A673 (cell line): ENCODE measurements around the gene ENDOU. TPM values are rescaled to one million over a fixed set of nuclear protein-coding genes. Genes with fewer than 3 reads are reported as not detected.

Source experiments
- BruUV-seq: library from RNA; stranded (reverse); fragments of 400-500 nt; replicated peaks from 2 replicates; lab custom pipeline; 2021; lab: Mats Ljungman, UMichigan
- CTCF ChIA-PET: fragments of 300-600 bp; sonication (Branson Sonifier 250); formaldehyde crosslinking; loops from one replicate; lab custom pipeline; 2022; ENCODE audit warnings: antibody characterized with exemption; lab: Charles Lee
- POLR2A ChIA-PET: fragments of 300-600 bp; sonication (Branson Sonifier 250); formaldehyde crosslinking; loops from one replicate; lab custom pipeline; 2022; ENCODE audit warnings: antibody characterized with exemption; ENCODE audit not compliant: low non-redundant PET; lab: Charles Lee
- DNase-seq: peaks from one replicate; pipeline ENCODE4 v3.0.0-alpha.2; 2015; ENCODE audit warnings: low spot score
- H3K27ac ChIP-seq: fragments of 200-600 bp; sonication (generic); 2 replicates; pipeline ENCODE4 v1.5.1; 2016; ENCODE audit warnings: mixed run types, low read depth, mild to moderate bottlenecking, mixed read lengths, antibody characterized with exemption, low read length; ENCODE audit not compliant: poor library complexity, severe bottlenecking
- H3K27me3 ChIP-seq: fragments of 200-600 bp; sonication (generic); replicated peaks from 2 replicates; pipeline ENCODE4 v1.6.1; 2017; ENCODE audit warnings: mixed run types, low read depth, mild to moderate bottlenecking, mixed read lengths, antibody characterized with exemption, low read length; ENCODE audit not compliant: insufficient read depth, poor library complexity
- H3K36me3 ChIP-seq: fragments of 200-600 bp; sonication (generic); 2 replicates; pipeline ENCODE4 v1.6.1; 2016; ENCODE audit warnings: mixed run types, mild to moderate bottlenecking, mixed read lengths, antibody characterized with exemption, low read length; ENCODE audit not compliant: insufficient read depth, poor library complexity, severe bottlenecking
- H3K4me1 ChIP-seq: fragments of 200-600 bp; sonication (generic); 2 replicates; pipeline ENCODE4 v1.6.1; 2017; ENCODE audit warnings: mixed run types, mild to moderate bottlenecking, mixed read lengths, antibody characterized with exemption, low read length; ENCODE audit not compliant: insufficient read depth, poor library complexity, severe bottlenecking
- H3K4me3 ChIP-seq: fragments of 200-600 bp; sonication (generic); 2 replicates; pipeline ENCODE4 v1.5.1; 2016; ENCODE audit warnings: low read depth, mixed run types, mild to moderate bottlenecking, mixed read lengths, low read length; ENCODE audit not compliant: poor library complexity, severe bottlenecking
- H3K9me3 ChIP-seq: fragments of 200-600 bp; sonication (generic); 2 replicates; pipeline ENCODE4 v1.6.1; 2016; ENCODE audit warnings: mixed run types, low read depth, mild to moderate bottlenecking, mixed read lengths, antibody characterized with exemption, low read length; ENCODE audit not compliant: poor library complexity, severe bottlenecking
- EZH2 ChIP-seq: fragments of 200-600 bp; sonication (generic); IDR thresholded peaks from 2 replicates; pipeline ENCODE4 v1.6.1; 2017; ENCODE audit warnings: borderline replicate concordance, low read depth, mild to moderate bottlenecking, mixed read lengths, antibody characterized with exemption, low read length; ENCODE audit not compliant: poor library complexity, severe bottlenecking
- intact Hi-C: fragments of 100-400 bp; cut with micrococcal nuclease; formaldehyde crosslinking; loops from one replicate; pipeline ENCODE4 v1.10.0; 2022; ENCODE audit not compliant: unreplicated experiment
- total RNA-seq: library from RNA; stranded (reverse); gene quantifications from 2 replicates; pipeline ENCODE4 v1.2.3, GENCODE V29; 2021
- TF ChIP-seq, protein P1 (sequence below): fragments of 300-800, 200-600 bp; sonication (generic); conservative IDR thresholded peaks from 2 replicates; pipeline ENCODE4 v1.5.1; 2017; ENCODE audit warnings: low read depth, mild to moderate bottlenecking, antibody characterized with exemption, low read length, moderate library complexity, mixed read lengths

The ENDOU gene
- total RNA-seq, 1 experiment from 2014 or later: 0.58 TPM

- no TSS peak for BruUV-seq
- intact Hi-C loops: no loop called here
These were observed 26.7 kb downstream of the ENDOU start for GRCh38 chr12:47698631-47699030.

DNA sequence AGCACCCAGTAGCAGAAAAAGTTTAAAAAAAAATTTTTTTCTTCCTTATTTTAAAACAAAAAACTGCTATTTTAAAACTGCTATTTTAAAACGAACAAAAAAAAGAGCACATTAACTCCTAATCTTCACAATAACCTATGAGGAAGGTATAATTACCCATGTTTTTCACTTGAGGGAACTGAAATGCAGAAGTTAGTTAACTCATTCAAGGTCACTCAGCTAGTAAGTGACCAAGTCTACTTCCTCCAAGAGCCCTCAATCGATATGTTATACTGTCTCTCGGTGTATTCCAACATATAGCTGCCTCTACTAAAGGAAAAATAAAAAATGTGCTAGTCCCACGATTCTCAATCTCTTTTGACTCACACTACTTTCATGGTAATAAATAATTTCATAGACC lies 27.2 kb downstream of the ENDOU start:
- no peaks in the 10 kb centered on the region for H3K27me3 ChIP-seq
- no peak overlapping the region for H3K27ac ChIP-seq
- TF ChIP-seq, protein P1, sequence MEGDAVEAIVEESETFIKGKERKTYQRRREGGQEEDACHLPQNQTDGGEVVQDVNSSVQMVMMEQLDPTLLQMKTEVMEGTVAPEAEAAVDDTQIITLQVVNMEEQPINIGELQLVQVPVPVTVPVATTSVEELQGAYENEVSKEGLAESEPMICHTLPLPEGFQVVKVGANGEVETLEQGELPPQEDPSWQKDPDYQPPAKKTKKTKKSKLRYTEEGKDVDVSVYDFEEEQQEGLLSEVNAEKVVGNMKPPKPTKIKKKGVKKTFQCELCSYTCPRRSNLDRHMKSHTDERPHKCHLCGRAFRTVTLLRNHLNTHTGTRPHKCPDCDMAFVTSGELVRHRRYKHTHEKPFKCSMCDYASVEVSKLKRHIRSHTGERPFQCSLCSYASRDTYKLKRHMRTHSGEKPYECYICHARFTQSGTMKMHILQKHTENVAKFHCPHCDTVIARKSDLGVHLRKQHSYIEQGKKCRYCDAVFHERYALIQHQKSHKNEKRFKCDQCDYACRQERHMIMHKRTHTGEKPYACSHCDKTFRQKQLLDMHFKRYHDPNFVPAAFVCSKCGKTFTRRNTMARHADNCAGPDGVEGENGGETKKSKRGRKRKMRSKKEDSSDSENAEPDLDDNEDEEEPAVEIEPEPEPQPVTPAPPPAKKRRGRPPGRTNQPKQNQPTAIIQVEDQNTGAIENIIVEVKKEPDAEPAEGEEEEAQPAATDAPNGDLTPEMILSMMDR: no peak
- TF ChIP-seq EZH2: no peak
- H3K36me3 ChIP-seq: peaks cover 58% of the 10 kb centered on the region
- CTCF ChIA-PET: no interaction called here
- intact Hi-C loops: no loop called here
- POLR2A ChIA-PET: no interaction called here
- no TSS peak for BruUV-seq
- H3K9me3 ChIP-seq: no peaks in the 10 kb centered on the region
- H3K4me3 ChIP-seq: no peak overlapping the region
- no peaks in the 10 kb centered on the region for H3K4me1 ChIP-seq
- no peak for DNase-seq

More at GRCh38 chr12:47698631-47699030, 26.7 kb downstream of the ENDOU start:
- peaks cover 57% of the 10 kb centered on the region for H3K36me3 ChIP-seq
- H3K9me3 ChIP-seq: no peaks in the 10 kb centered on the region
- H3K4me1 ChIP-seq: no peaks in the 10 kb centered on the region
- no peak for DNase-seq
- ChIA-PET POLR2A (no interaction called here), CTCF (no interaction called here)
- H3K27ac ChIP-seq: no peak overlapping the region
- no peaks in the 10 kb centered on the region for H3K27me3 ChIP-seq
- no peak for TF ChIP-seq EZH2
- TF ChIP-seq, protein P1: no peak
- H3K4me3 ChIP-seq: no peak overlapping the region

- H3K36me3 ChIP-seq: peaks cover 39% of the 10 kb centered on the region
- TF ChIP-seq, protein P1: no peak
- TF ChIP-seq EZH2: no peak
- DNase-seq: no peak
- CTCF ChIA-PET: no interaction called here
- H3K27me3 ChIP-seq: no peaks in the 10 kb centered on the region
- POLR2A ChIA-PET: no interaction called here
- no peaks in the 10 kb centered on the region for H3K9me3 ChIP-seq
- no peak overlapping the region for H3K27ac ChIP-seq
- intact Hi-C loops: loop anchor here (5.0 kb wide), 2 partner anchors 37 to 657 kb away; no protein-coding TSS in a partner anchor
- no TSS peak for BruUV-seq
- no peaks in the 10 kb centered on the region for H3K4me1 ChIP-seq
- H3K4me3 ChIP-seq: no peak overlapping the region
These were observed 36.1 kb downstream of the ENDOU start for GRCh38 chr12:47689215-47689614.
